K562 (cell line): ENCODE data around the gene CNNM3. TPM values are rescaled to one million over a fixed set of nuclear protein-coding genes. Genes with fewer than 3 reads are reported as not detected.

Source experiments
- E2F8 ChIP-seq: fragments of 450-650 bp; IDR thresholded peaks from 2 replicates; pipeline ENCODE4 v1.7.1; 2018; ENCODE audit warnings: mild to moderate bottlenecking, low read depth; ENCODE audit not compliant: partially characterized antibody
- MBD1 ChIP-seq: fragments of 250-450 bp; sonication (Bioruptor Pico); IDR thresholded peaks from 2 replicates; pipeline ENCODE4 v1.8.0; 2022; ENCODE audit warnings: inconsistent platforms
- POLR2G ChIP-seq: fragments of 200-400 bp; formaldehyde crosslinking; IDR thresholded peaks from 2 replicates; pipeline ENCODE4 v1.6.1; 2017; ENCODE audit warnings: low read depth, mild to moderate bottlenecking, antibody characterized with exemption, low read length, moderate library complexity
- ZFP91 ChIP-seq: sonication (generic); formaldehyde crosslinking; IDR thresholded peaks from 2 replicates; pipeline ENCODE4 v1.8.0; 2022; ENCODE audit warnings: mild to moderate bottlenecking, missing genetic modification reagents
- ZNF561 ChIP-seq: fragments of 450-650 bp; formaldehyde crosslinking; conservative IDR thresholded peaks from 2 replicates; pipeline ENCODE4 v1.4.0; 2020; ENCODE audit warnings: mild to moderate bottlenecking, moderate library complexity
- ZNF79 ChIP-seq: fragments of 250-450 bp; sonication (Bioruptor Pico); IDR thresholded peaks from 2 replicates; pipeline ENCODE4 v1.4.0; 2020; ENCODE audit warnings: low read depth, mild to moderate bottlenecking, moderate library complexity
- polyA plus RNA-seq, 8 experiments: library from polyadenylated mRNA; depleted of rRNA in 4 of 8; stranded (reverse) in 5 of 8; unstranded in 3 of 8; fragments of >200 nt; fragmentation: Nextera tagmentation in 2 of 8; fragmentation: Illumina TruSeq in 1 of 8; extraction: Ambion mirVana in 2 of 8; extraction: Trizol in 1 of 8; gene quantifications; 2 replicates each; pipeline versions ENCODE4 v1.2.1 to v1.2.3, GENCODE V29; 2011 to 2014; ENCODE audit warnings: inconsistent platforms in 1 of 8, missing spikeins in 1 of 8
- total RNA-seq, 7 experiments: library from RNA; depleted of rRNA in 6 of 7; stranded (reverse); fragments of >200 nt in 6 of 7; fragmentation: Illumina TruSeq in 2 of 7; extraction: Trizol in 2 of 7; gene quantifications; 2 replicates each; pipeline versions ENCODE4 v1.2.1 to v1.2.3, GENCODE V29; 2011 to 2021; ENCODE audit warnings: low replicate concordance in 1 of 7

CNNM3 gene
- total and polyA plus RNA-seq, 9 of the 15 experiments (the other 6 are each of a cell fraction or from before 2014, with no cell fraction given): 1.4 to 16.9 (median 6.5) TPM

- TF ChIP-seq ZFP91: no peak
- peak; percentile 82 for TF ChIP-seq POLR2G
- peak; percentile 55; the same call in 1 of the 2 replicates for TF ChIP-seq MBD1 (CRISPR knock-in tag)
- peak; percentile 8 for TF ChIP-seq E2F8
- no peak for TF ChIP-seq ZNF79 (CRISPR knock-in tag)
- TF ChIP-seq ZNF561 (CRISPR knock-in tag): no peak; the same call in 1 of the 2 replicates
- TF ChIP-seq, all 486 proteins: peak for 10
Observed at GRCh38 chr2:96874198-96874831, 58.2 kb downstream of the CNNM3 start (continued).
